Tongue (tissue), 2 donors: ENCODE measurements around the gene ESD. TPM values are rescaled to one million over a fixed set of nuclear protein-coding genes. Genes with fewer than 3 reads are reported as not detected.

Experiments used
- DNase-seq: peaks from one replicate; pipeline ENCODE4 v3.0.0-alpha.2; 2015
- total RNA-seq: library from RNA; depleted of rRNA; stranded (reverse); fragments of >200 nt; gene quantifications from one replicate; pipeline ENCODE4 v1.2.3, GENCODE V29; 2014

ESD gene
- total RNA-seq, 1 donor from 2014 or later: 109 TPM

- no peak for DNase-seq
Observed at GRCh38 chr13:46745062-46745461, 51.9 kb downstream of the ESD start.

GRCh38 chr13:46743191-46743590 is 53.8 kb downstream of the ESD start:
- no peak for DNase-seq

GRCh38 chr13:46739447-46740098 is 57.4 kb downstream of the ESD start:
- DNase-seq: no peak

GRCh38 chr13:46738766-46739165 is 58.2 kb downstream of the ESD start:
- DNase-seq: no peak

- no peak for DNase-seq
Observed at GRCh38 chr13:46738055-46738454, 58.9 kb downstream of the ESD start.

GRCh38 chr13:46736541-46737310 is 60.2 kb downstream of the ESD start:
- no peak for DNase-seq

GRCh38 chr13:46735425-46735824 is 61.5 kb downstream of the ESD start:
- DNase-seq: no peak

GRCh38 chr13:46731535-46731934 is 65.4 kb downstream of the ESD start:
- no peak for DNase-seq

- DNase-seq: no peak
Observed at GRCh38 chr13:46728777-46729176, 68.2 kb downstream of the ESD start.

- DNase-seq: no peak
Observed at GRCh38 chr13:46726347-46726746, 70.6 kb downstream of the ESD start.

Other genes with a start within 250 kb of the ESD start
- 28.0 TPM for gene LRCH1, start 244.0 kb downstream of the ESD start, total RNA-seq
- 0.92 TPM for gene HTR2A, start 99.9 kb upstream of the ESD start, total RNA-seq